WTC11 (cell line): ENCODE results near the gene ENHO. TPM values are rescaled to one million over a fixed set of nuclear protein-coding genes. Genes with fewer than 3 reads are reported as not detected.
A peak's percentile ranks its signal among the peaks of the same experiment; 100 is the strongest.

ENCODE experiments used
- ATAC-seq: fragments of 200-7000 bp; cut with Tn5 transposase; 2 replicates; pipeline ENCODE4 v1.10.0; 2021; ENCODE audit warnings: mild to moderate bottlenecking, moderate library complexity
- CTCF ChIA-PET: fragments of 300-600 bp; sonication (Branson Sonifier 250); formaldehyde crosslinking; loops from one replicate; lab custom pipeline; 2021; ENCODE audit warnings: antibody characterized with exemption; lab: Charles Lee
- POLR2A ChIA-PET: fragments of 350-600 bp; sonication (Branson Sonifier 250); formaldehyde crosslinking; loops from one replicate; lab custom pipeline; 2021; ENCODE audit warnings: antibody characterized with exemption; lab: Charles Lee
- DNase-seq: peaks from one replicate; pipeline ENCODE4 v3.0.0; 2021; ENCODE audit warnings: low spot score
- H3K27ac Mint-ChIP-seq: 2 replicates; pipeline ENCODE4 v1.8.0; 2021; ENCODE audit warnings: mixed read lengths
- H3K27me3 Mint-ChIP-seq: 2 replicates; pipeline ENCODE4 v1.8.0; 2021; ENCODE audit warnings: low read depth, mild to moderate bottlenecking, moderate library complexity, mixed read lengths
- H3K36me3 Mint-ChIP-seq: 2 replicates; pipeline ENCODE4 v1.8.0; 2021; ENCODE audit warnings: mixed read lengths
- H3K4me1 Mint-ChIP-seq: 2 replicates; pipeline ENCODE4 v1.8.0; 2022; ENCODE audit warnings: mixed read lengths
- H3K4me3 Mint-ChIP-seq: 2 replicates; pipeline ENCODE4 v1.8.0; 2021; ENCODE audit warnings: mild to moderate bottlenecking, moderate library complexity, mixed read lengths
- H3K9me3 Mint-ChIP-seq: 2 replicates; pipeline ENCODE4 v1.8.0; 2021; ENCODE audit warnings: mixed read lengths
- CTCF ChIP-seq: fragments of 200-600 bp; IDR thresholded peaks from 2 replicates; pipeline ENCODE4 v1.8.0; 2022; ENCODE audit warnings: antibody characterized with exemption
- E2F5 ChIP-seq: sonication (generic); formaldehyde crosslinking; IDR thresholded peaks from 2 replicates; pipeline ENCODE4 v1.8.1; 2022; ENCODE audit warnings: mild to moderate bottlenecking, moderate library complexity, missing genetic modification reagents
- ETV6 ChIP-seq: sonication (generic); formaldehyde crosslinking; IDR thresholded peaks from 2 replicates; pipeline ENCODE4 v1.8.1; 2022; ENCODE audit warnings: mild to moderate bottlenecking, missing genetic modification reagents
- FOXJ3 ChIP-seq: sonication (generic); formaldehyde crosslinking; IDR thresholded peaks from 2 replicates; pipeline ENCODE4 v1.9.0; 2021; ENCODE audit warnings: missing genetic modification reagents, mild to moderate bottlenecking, borderline replicate concordance
- FOXK1 ChIP-seq: sonication (generic); formaldehyde crosslinking; IDR thresholded peaks from 2 replicates; pipeline ENCODE4 v1.8.0; 2022; ENCODE audit warnings: mild to moderate bottlenecking, moderate library complexity, missing genetic modification reagents
- GRHL2 ChIP-seq: fragments of 250-450 bp; sonication (Bioruptor Pico); IDR thresholded peaks from 2 replicates; pipeline ENCODE4 v1.8.0; 2022; ENCODE audit warnings: mild to moderate bottlenecking, moderate library complexity; ENCODE audit not compliant: insufficient replicate concordance, severe bottlenecking
- IRF2 ChIP-seq: sonication (generic); formaldehyde crosslinking; IDR thresholded peaks from 2 replicates; pipeline ENCODE4 v1.8.0; 2022; ENCODE audit warnings: low read depth, missing genetic modification reagents, borderline replicate concordance
- MXD4 ChIP-seq: fragments of 250-450 bp; sonication (Bioruptor Pico); IDR thresholded peaks from 2 replicates; pipeline ENCODE4 v1.8.0; 2021; ENCODE audit warnings: mild to moderate bottlenecking, moderate library complexity, borderline replicate concordance
- NFATC4 ChIP-seq: fragments of 250-450 bp; sonication (Bioruptor Pico); IDR thresholded peaks from 2 replicates; pipeline ENCODE4 v1.9.0; 2021; ENCODE audit warnings: mild to moderate bottlenecking
- RELA ChIP-seq: sonication (generic); formaldehyde crosslinking; IDR thresholded peaks from 2 replicates; pipeline ENCODE4 v1.8.1; 2022; ENCODE audit warnings: missing genetic modification reagents, mild to moderate bottlenecking, borderline replicate concordance
- TP53 ChIP-seq: sonication (generic); formaldehyde crosslinking; IDR thresholded peaks from 2 replicates; pipeline ENCODE4 v1.8.1; 2023; ENCODE audit warnings: mild to moderate bottlenecking, missing genetic modification reagents
- USF1 ChIP-seq: sonication (generic); formaldehyde crosslinking; IDR thresholded peaks from 2 replicates; pipeline ENCODE4 v1.8.0; 2022; ENCODE audit warnings: mild to moderate bottlenecking, missing genetic modification reagents
- ZNF121 ChIP-seq: sonication (generic); formaldehyde crosslinking; IDR thresholded peaks from 2 replicates; pipeline ENCODE4 v1.8.0; 2023; ENCODE audit warnings: missing genetic modification reagents
- ZNF219 ChIP-seq: sonication (generic); formaldehyde crosslinking; IDR thresholded peaks from 2 replicates; pipeline ENCODE4 v1.8.0; 2023; ENCODE audit warnings: missing genetic modification reagents, mild to moderate bottlenecking, borderline replicate concordance
- ZNF232 ChIP-seq: sonication (generic); formaldehyde crosslinking; IDR thresholded peaks from 2 replicates; pipeline ENCODE4 v1.8.0; 2022; ENCODE audit warnings: mild to moderate bottlenecking, missing genetic modification reagents
- ZNF263 ChIP-seq: sonication (generic); formaldehyde crosslinking; IDR thresholded peaks from 2 replicates; pipeline ENCODE4 v1.8.1; 2022; ENCODE audit warnings: low read depth, mild to moderate bottlenecking, moderate library complexity, missing genetic modification reagents
- ZNF423 ChIP-seq: fragments of 250-450 bp; sonication (Bioruptor Pico); IDR thresholded peaks from 2 replicates; pipeline ENCODE4 v2.1.2; 2022; ENCODE audit warnings: mild to moderate bottlenecking, moderate library complexity
- ZNF425 ChIP-seq: fragments of 250-450 bp; sonication (Bioruptor Pico); conservative IDR thresholded peaks from 2 replicates; pipeline ENCODE4 v1.9.0; 2021; ENCODE audit warnings: mild to moderate bottlenecking
- total RNA-seq: library from RNA; stranded (reverse); gene quantifications from 3 replicates; pipeline ENCODE4 v1.2.3, GENCODE V29; 2021
- TF ChIP-seq, protein P1 (sequence below): fragments of 250-450 bp; sonication (Bioruptor Pico); IDR thresholded peaks from 2 replicates; pipeline ENCODE4 v1.9.0; 2021; ENCODE audit warnings: mild to moderate bottlenecking
- TF ChIP-seq, protein P2 (sequence below): sonication (generic); formaldehyde crosslinking; IDR thresholded peaks from 2 replicates; pipeline ENCODE4 v1.8.1; 2023; ENCODE audit warnings: mild to moderate bottlenecking, missing genetic modification reagents
- TF ChIP-seq, protein P3 (sequence below): sonication (generic); formaldehyde crosslinking; IDR thresholded peaks from 2 replicates; pipeline ENCODE4 v1.8.0; 2023; ENCODE audit warnings: missing genetic modification reagents, mild to moderate bottlenecking, borderline replicate concordance
- TF ChIP-seq, protein P4 (sequence below): fragments of 250-450 bp; sonication (Bioruptor Pico); IDR thresholded peaks from 2 replicates; pipeline ENCODE4 v1.8.0; 2021; ENCODE audit warnings: mild to moderate bottlenecking

ENHO gene
- total RNA-seq, 1 experiment from 2014 or later: 28.3 TPM

DNA sequence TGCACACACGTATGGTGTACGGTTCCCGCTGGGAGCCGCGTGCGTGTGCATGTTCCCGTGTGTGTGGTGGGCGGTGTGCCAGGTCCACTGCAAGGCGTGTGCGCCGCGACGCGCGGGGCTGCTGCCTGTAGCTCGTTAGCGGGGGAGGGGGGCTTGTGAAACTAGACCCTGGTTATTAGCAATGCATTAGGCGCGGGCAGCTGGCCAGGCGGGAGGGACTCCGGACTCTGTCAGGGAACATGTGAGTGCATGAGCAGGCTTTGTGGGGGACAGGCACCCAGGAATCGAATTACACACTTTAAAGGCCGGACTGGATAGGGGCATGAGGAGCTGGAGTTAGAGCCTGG lies 32.2 kb upstream of the ENHO start (continued):
- TF ChIP-seq CTCF (no peak), ZNF425 (no peak), ZNF219 (CRISPR knock-in tag) (no peak), FOXJ3 (CRISPR knock-in tag) (no peak), E2F5 (CRISPR knock-in tag) (no peak)

DNA sequence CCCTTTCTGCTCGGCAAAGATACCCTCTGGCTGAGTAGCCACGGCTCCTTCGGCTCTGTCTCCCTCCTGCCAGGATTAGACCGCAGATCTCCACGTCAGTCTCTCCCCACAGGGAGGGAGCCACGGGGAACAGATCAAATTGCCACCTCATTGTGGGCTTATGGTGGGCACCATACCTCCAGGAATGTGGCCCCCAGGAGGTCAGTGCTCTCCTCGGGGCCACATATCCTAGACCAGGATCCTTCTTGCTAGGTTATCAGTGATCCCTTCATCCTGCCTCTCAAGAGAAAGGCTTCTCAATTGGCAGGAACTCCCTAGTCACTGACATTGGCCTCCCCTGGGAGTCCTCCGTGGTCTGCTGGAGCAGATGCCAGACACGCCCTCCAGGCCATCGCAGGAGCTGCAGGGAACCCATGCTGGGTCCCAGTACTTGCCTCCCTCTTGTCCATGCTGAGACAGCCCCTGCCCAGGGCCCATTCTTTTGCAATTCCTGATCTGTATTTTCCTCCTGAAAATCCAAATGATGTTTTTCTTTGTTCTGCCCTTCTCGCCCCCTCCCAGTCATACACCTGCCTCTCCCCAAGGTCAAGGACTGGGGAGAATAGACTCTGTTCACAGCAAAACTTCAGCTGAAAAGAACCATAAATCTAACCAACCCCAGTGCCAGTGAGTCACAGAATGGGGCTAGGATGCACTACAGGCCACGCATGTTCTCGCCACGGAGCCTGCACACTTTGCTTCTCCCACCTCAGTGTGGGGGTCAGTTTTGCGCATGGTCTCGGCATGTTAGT lies 31.6 kb upstream of the ENHO start:
- CTCF ChIA-PET: interaction anchor here (0.9 to 3.3 kb wide), 7 partner anchors 9 to 151 kb away, joined by 3 to 19 read pairs (median 6); no protein-coding TSS in a partner anchor
- peaks cover 36% of the 10 kb centered on the region for H3K4me1 Mint-ChIP-seq
- H3K27me3 Mint-ChIP-seq: peaks cover 3% of the 10 kb centered on the region; the same call in 1 of the 2 replicates
- no peak overlapping the region; the same call in 1 of the 2 replicates for H3K27ac Mint-ChIP-seq
- H3K4me3 Mint-ChIP-seq: no peak overlapping the region
- POLR2A ChIA-PET: interaction anchor here (0.9 kb wide), 1 partner anchor 36 kb away, joined by 3 read pairs; no protein-coding TSS in a partner anchor
- ATAC-seq (peak; percentile 47), DNase-seq (no peak)
- H3K36me3 Mint-ChIP-seq: no peaks in the 10 kb centered on the region
- H3K9me3 Mint-ChIP-seq: no peaks in the 10 kb centered on the region
- TF ChIP-seq, protein P1, sequence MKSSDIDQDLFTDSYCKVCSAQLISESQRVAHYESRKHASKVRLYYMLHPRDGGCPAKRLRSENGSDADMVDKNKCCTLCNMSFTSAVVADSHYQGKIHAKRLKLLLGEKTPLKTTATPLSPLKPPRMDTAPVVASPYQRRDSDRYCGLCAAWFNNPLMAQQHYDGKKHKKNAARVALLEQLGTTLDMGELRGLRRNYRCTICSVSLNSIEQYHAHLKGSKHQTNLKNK (CRISPR knock-in tag): no peak
- TF ChIP-seq ZNF423 (CRISPR knock-in tag) (no peak), GRHL2 (CRISPR knock-in tag) (no peak), IRF2 (CRISPR knock-in tag) (no peak), USF1 (CRISPR knock-in tag) (no peak), ETV6 (no peak), ZNF232 (no peak), TP53 (CRISPR knock-in tag) (no peak), RELA (CRISPR knock-in tag) (no peak), ZNF263 (CRISPR knock-in tag) (no peak), MXD4 (CRISPR knock-in tag) (no peak), FOXK1 (CRISPR knock-in tag) (no peak), NFATC4 (CRISPR knock-in tag) (no peak), ZNF121 (CRISPR knock-in tag) (no peak)
- TF ChIP-seq, protein P2, sequence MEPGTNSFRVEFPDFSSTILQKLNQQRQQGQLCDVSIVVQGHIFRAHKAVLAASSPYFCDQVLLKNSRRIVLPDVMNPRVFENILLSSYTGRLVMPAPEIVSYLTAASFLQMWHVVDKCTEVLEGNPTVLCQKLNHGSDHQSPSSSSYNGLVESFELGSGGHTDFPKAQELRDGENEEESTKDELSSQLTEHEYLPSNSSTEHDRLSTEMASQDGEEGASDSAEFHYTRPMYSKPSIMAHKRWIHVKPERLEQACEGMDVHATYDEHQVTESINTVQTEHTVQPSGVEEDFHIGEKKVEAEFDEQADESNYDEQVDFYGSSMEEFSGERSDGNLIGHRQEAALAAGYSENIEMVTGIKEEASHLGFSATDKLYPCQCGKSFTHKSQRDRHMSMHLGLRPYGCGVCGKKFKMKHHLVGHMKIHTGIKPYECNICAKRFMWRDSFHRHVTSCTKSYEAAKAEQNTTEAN: no peak
- TF ChIP-seq, protein P3, sequence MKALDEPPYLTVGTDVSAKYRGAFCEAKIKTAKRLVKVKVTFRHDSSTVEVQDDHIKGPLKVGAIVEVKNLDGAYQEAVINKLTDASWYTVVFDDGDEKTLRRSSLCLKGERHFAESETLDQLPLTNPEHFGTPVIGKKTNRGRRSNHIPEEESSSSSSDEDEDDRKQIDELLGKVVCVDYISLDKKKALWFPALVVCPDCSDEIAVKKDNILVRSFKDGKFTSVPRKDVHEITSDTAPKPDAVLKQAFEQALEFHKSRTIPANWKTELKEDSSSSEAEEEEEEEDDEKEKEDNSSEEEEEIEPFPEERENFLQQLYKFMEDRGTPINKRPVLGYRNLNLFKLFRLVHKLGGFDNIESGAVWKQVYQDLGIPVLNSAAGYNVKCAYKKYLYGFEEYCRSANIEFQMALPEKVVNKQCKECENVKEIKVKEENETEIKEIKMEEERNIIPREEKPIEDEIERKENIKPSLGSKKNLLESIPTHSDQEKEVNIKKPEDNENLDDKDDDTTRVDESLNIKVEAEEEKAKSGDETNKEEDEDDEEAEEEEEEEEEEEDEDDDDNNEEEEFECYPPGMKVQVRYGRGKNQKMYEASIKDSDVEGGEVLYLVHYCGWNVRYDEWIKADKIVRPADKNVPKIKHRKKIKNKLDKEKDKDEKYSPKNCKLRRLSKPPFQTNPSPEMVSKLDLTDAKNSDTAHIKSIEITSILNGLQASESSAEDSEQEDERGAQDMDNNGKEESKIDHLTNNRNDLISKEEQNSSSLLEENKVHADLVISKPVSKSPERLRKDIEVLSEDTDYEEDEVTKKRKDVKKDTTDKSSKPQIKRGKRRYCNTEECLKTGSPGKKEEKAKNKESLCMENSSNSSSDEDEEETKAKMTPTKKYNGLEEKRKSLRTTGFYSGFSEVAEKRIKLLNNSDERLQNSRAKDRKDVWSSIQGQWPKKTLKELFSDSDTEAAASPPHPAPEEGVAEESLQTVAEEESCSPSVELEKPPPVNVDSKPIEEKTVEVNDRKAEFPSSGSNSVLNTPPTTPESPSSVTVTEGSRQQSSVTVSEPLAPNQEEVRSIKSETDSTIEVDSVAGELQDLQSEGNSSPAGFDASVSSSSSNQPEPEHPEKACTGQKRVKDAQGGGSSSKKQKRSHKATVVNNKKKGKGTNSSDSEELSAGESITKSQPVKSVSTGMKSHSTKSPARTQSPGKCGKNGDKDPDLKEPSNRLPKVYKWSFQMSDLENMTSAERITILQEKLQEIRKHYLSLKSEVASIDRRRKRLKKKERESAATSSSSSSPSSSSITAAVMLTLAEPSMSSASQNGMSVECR (CRISPR knock-in tag): no peak
- TF ChIP-seq, protein P4, sequence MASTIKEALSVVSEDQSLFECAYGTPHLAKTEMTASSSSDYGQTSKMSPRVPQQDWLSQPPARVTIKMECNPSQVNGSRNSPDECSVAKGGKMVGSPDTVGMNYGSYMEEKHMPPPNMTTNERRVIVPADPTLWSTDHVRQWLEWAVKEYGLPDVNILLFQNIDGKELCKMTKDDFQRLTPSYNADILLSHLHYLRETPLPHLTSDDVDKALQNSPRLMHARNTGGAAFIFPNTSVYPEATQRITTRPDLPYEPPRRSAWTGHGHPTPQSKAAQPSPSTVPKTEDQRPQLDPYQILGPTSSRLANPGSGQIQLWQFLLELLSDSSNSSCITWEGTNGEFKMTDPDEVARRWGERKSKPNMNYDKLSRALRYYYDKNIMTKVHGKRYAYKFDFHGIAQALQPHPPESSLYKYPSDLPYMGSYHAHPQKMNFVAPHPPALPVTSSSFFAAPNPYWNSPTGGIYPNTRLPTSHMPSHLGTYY (CRISPR knock-in tag): no peak
